Mucosa of stomach (tissue), 1 donor: ENCODE data around the gene LYPD6B.

Experiments
- H3K27me3 ChIP-seq: one replicate; pipeline ENCODE4 v1.7.0; 2013; ENCODE audit warnings: mild to moderate bottlenecking, low read length; ENCODE audit not compliant: control insufficient read depth, insufficient read depth
- H3K36me3 ChIP-seq: one replicate; pipeline ENCODE4 v1.7.0; 2013; ENCODE audit warnings: low read length; ENCODE audit not compliant: control insufficient read depth, insufficient read depth
- H3K4me1 ChIP-seq: one replicate; pipeline ENCODE4 v1.7.0; 2013; ENCODE audit warnings: mild to moderate bottlenecking, low read length; ENCODE audit not compliant: control insufficient read depth, insufficient read depth
- H3K4me3 ChIP-seq: one replicate; pipeline ENCODE4 v1.7.0; 2013; ENCODE audit warnings: low read length
- H3K9ac ChIP-seq: one replicate; pipeline ENCODE4 v1.7.0; 2013; ENCODE audit warnings: mild to moderate bottlenecking, low read length, moderate library complexity
- H3K9me3 ChIP-seq: one replicate; pipeline ENCODE4 v1.7.0; 2013; ENCODE audit warnings: mild to moderate bottlenecking, low read length, moderate library complexity; ENCODE audit not compliant: control insufficient read depth
- donor health status: Pancreatic carcinoma.

LYPD6B gene

GRCh38 chr2:149161481-149162225 lies 123.2 kb downstream of the LYPD6B start:
- Histone ChIP-seq H3K4me1 (no peaks in the 10 kb centered on the region), H3K9ac (no peak overlapping the region), H3K9me3 (no peaks in the 10 kb centered on the region), H3K4me3 (no peak overlapping the region), H3K36me3 (no peaks in the 10 kb centered on the region), H3K27me3 (no peaks in the 10 kb centered on the region)

- no peak overlapping the region for H3K9ac ChIP-seq
- H3K9me3 ChIP-seq, result no peaks in the 10 kb centered on the region
- no peak overlapping the region for H3K4me3 ChIP-seq
- H3K27me3 ChIP-seq, result no peaks in the 10 kb centered on the region
- peaks cover 14% of the 10 kb centered on the region for H3K4me1 ChIP-seq
- H3K36me3 ChIP-seq, result no peaks in the 10 kb centered on the region
These were observed 125.8 kb downstream of the LYPD6B start for GRCh38 chr2:149164296-149164695.

- no peaks in the 10 kb centered on the region for H3K36me3 ChIP-seq
These were observed 126.3 kb downstream of the LYPD6B start for GRCh38 chr2:149164827-149165226.

GRCh38 chr2:149167001-149167780 lies 128.7 kb downstream of the LYPD6B start:
- Histone ChIP-seq H3K27me3 (no peaks in the 10 kb centered on the region), H3K36me3 (no peaks in the 10 kb centered on the region), H3K4me1 (peaks cover 40% of the 10 kb centered on the region), H3K9me3 (no peaks in the 10 kb centered on the region), H3K4me3 (no peak overlapping the region), H3K9ac (no peak overlapping the region)

More at GRCh38 chr2:149164827-149165226, 126.3 kb downstream of the LYPD6B start:
- no peaks in the 10 kb centered on the region for H3K27me3 ChIP-seq
- no peak overlapping the region for H3K4me3 ChIP-seq
- H3K9ac ChIP-seq, result no peak overlapping the region
- peaks cover 18% of the 10 kb centered on the region for H3K4me1 ChIP-seq
- no peaks in the 10 kb centered on the region for H3K9me3 ChIP-seq

- no peaks in the 10 kb centered on the region for H3K27me3 ChIP-seq
These were observed 129.4 kb downstream of the LYPD6B start for GRCh38 chr2:149167941-149168340.

GRCh38 chr2:149169656-149170055 lies 131.2 kb downstream of the LYPD6B start:
- peaks cover 40% of the 10 kb centered on the region for H3K4me1 ChIP-seq
- H3K27me3 ChIP-seq, result no peaks in the 10 kb centered on the region
- no peak overlapping the region for H3K4me3 ChIP-seq
- no peaks in the 10 kb centered on the region for H3K36me3 ChIP-seq
- no peak overlapping the region for H3K9ac ChIP-seq
- no peaks in the 10 kb centered on the region for H3K9me3 ChIP-seq

More at GRCh38 chr2:149167941-149168340, 129.4 kb downstream of the LYPD6B start:
- no peak overlapping the region for H3K4me3 ChIP-seq
- H3K4me1 ChIP-seq, result peaks cover 40% of the 10 kb centered on the region
- no peak overlapping the region for H3K9ac ChIP-seq
- H3K9me3 ChIP-seq, result no peaks in the 10 kb centered on the region
- no peaks in the 10 kb centered on the region for H3K36me3 ChIP-seq

GRCh38 chr2:149170156-149170555 lies 131.7 kb downstream of the LYPD6B start:
- Histone ChIP-seq H3K27me3 (no peaks in the 10 kb centered on the region), H3K9me3 (no peaks in the 10 kb centered on the region), H3K4me1 (peaks cover 40% of the 10 kb centered on the region), H3K4me3 (no peak overlapping the region), H3K9ac (no peak overlapping the region), H3K36me3 (no peaks in the 10 kb centered on the region)

GRCh38 chr2:149170911-149171310 lies 132.4 kb downstream of the LYPD6B start:
- Histone ChIP-seq H3K9ac (peak overlapping the region; percentile 9), H3K4me3 (no peak overlapping the region), H3K9me3 (no peaks in the 10 kb centered on the region), H3K36me3 (no peaks in the 10 kb centered on the region), H3K4me1 (peaks cover 40% of the 10 kb centered on the region), H3K27me3 (no peaks in the 10 kb centered on the region)

GRCh38 chr2:149173220-149173619 lies 134.7 kb downstream of the LYPD6B start:
- no peaks in the 10 kb centered on the region for H3K36me3 ChIP-seq
- H3K4me1 ChIP-seq, result peaks cover 46% of the 10 kb centered on the region
- no peaks in the 10 kb centered on the region for H3K27me3 ChIP-seq
- H3K9me3 ChIP-seq, result no peaks in the 10 kb centered on the region
- H3K9ac ChIP-seq, result no peak overlapping the region
- H3K4me3 ChIP-seq, result no peak overlapping the region

- Histone ChIP-seq H3K27me3 (no peaks in the 10 kb centered on the region), H3K9ac (no peak overlapping the region), H3K4me1 (peaks cover 20% of the 10 kb centered on the region), H3K4me3 (no peak overlapping the region), H3K9me3 (no peaks in the 10 kb centered on the region), H3K36me3 (no peaks in the 10 kb centered on the region)
These were observed 137.5 kb downstream of the LYPD6B start for GRCh38 chr2:149175956-149176355.

GRCh38 chr2:149178612-149179011 lies 140.1 kb downstream of the LYPD6B start:
- H3K4me1 ChIP-seq, result peaks cover 9% of the 10 kb centered on the region

GRCh38 chr2:149180226-149180875 lies 141.9 kb downstream of the LYPD6B start:
- H3K9me3 ChIP-seq, result no peaks in the 10 kb centered on the region
- no peak overlapping the region for H3K9ac ChIP-seq
- peaks cover 15% of the 10 kb centered on the region for H3K4me1 ChIP-seq
- H3K36me3 ChIP-seq, result no peaks in the 10 kb centered on the region
- no peak overlapping the region for H3K4me3 ChIP-seq
- H3K27me3 ChIP-seq, result no peaks in the 10 kb centered on the region

More at GRCh38 chr2:149178612-149179011, 140.1 kb downstream of the LYPD6B start:
- Histone ChIP-seq H3K9ac (no peak overlapping the region), H3K9me3 (no peaks in the 10 kb centered on the region), H3K27me3 (no peaks in the 10 kb centered on the region), H3K36me3 (no peaks in the 10 kb centered on the region), H3K4me3 (no peak overlapping the region)
